Loucy (cell line): ENCODE data around the gene GAS6.

ENCODE experiments used
- CTCF ChIP-seq: fragments of 200-600 bp; sonication (generic); conservative IDR thresholded peaks from 2 replicates; pipeline ENCODE4 v1.5.1; 2014; ENCODE audit warnings: mild to moderate bottlenecking, antibody characterized with exemption, low read length
- EZH2phosphoT487 ChIP-seq: fragments of 200-600 bp; IDR thresholded peaks from 2 replicates; pipeline ENCODE4 v1.6.1; 2018; ENCODE audit warnings: antibody characterized with exemption, mild to moderate bottlenecking, moderate library complexity, borderline replicate concordance

GRCh38 chr13:113794764-113795173, 69.1 kb downstream of the GAS6 start:
- TF ChIP-seq EZH2phosphoT487, result no peak
- TF ChIP-seq CTCF, result no peak
